T47D (cell line): Measurements from ENCODE around the gene SLC19A2.

Experiments used
- DNase-seq, 2 experiments: peaks; one replicate each; pipeline versions ENCODE4 v3.0.0 to v3.0.0-alpha.2; 2011 to 2012; ENCODE audit warnings: low read depth in 1 of 2, low spot score in 1 of 2
- JUND ChIP-seq: IDR thresholded peaks from 2 replicates; pipeline ENCODE4 v1.6.1; 2012; ENCODE audit warnings: low read depth
- in situ Hi-C: cut with HindIII; loops from 2 replicates; pipeline ENCODE4 v1.10.0; 2016; ENCODE audit warnings: low sequenced_read_pairs, low pct_unique_long_range_greater_than_20kb

Gene SLC19A2

DNA sequence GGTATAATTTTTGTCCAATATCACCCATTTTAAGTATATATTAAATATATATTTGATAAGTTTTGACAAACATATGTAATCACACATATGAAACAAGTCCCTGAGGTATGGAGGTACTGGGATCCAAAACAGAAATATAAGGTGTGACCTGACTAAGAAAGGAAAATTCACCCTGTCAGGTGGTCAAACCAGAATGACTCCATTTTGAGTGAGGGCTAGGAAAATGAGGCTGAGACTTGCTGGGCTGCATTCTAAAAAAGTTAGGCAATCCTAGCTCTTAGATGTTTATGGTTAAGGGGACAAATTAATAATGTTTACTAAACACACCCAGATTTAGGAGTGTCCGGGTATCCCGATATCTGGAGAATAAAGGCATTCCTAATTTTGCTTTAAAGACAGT is 11.6 kb upstream of the SLC19A2 start:
- no peak for TF ChIP-seq JUND
- in situ Hi-C loops, result no loop called here
- DNase-seq, result peak in 1 of 2 experiments; percentile 59

DNA sequence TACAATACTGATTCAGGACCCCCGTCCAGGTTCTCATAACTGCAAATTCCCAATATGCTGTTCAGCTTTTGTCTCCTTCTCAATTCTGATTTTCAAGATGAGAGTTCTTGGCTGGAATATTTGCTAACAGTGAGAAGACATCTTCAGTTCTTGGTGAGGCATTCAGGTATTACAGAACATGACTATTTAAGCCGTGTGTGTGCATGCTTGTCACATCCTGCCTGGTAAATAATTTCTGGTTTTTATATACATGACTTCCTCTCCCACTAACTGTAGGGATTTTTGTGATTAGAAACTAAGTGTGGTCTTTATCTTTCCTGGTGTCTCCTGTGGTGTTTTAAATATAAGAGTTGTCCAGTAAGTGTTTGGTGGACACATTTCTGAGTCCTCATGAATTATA is 10.2 kb upstream of the SLC19A2 start:
- in situ Hi-C loops, result no loop called here
- no peak for DNase-seq
- TF ChIP-seq JUND, result no peak

GRCh38 chr1:169495046-169495775 is 9.5 kb upstream of the SLC19A2 start:
- no peak for DNase-seq
- TF ChIP-seq JUND, result no peak
- in situ Hi-C loops, result no loop called here

DNA sequence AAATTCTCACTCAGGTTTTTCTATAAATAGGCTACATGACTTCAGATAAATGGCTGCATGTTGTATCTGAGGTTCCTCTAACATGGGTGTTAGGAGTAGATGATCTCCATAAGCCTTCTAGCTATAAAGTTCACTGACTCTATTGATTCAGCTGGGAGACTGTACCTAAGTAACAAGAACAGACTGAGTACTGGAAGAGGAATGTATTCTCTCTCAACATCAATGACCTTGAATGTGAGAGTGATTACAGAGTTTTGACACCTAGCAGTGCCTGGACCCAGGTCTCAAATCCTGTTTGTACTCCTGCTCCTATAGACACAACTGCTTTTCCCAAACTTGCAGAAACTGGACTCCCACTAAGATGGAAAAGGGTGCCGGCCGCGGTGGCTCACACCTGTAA is 8.6 kb upstream of the SLC19A2 start:
- in situ Hi-C loops, result no loop called here
- no peak for TF ChIP-seq JUND
- DNase-seq, result no peak

GRCh38 chr1:169493251-169493650 is 7.5 kb upstream of the SLC19A2 start:
- no peak for TF ChIP-seq JUND
- in situ Hi-C loops, result no loop called here

GRCh38 chr1:169491845-169492281 is 6.1 kb upstream of the SLC19A2 start:
- TF ChIP-seq JUND, result no peak
- in situ Hi-C loops, result no loop called here
- DNase-seq, result no peak

More at GRCh38 chr1:169493251-169493650, 7.5 kb upstream of the SLC19A2 start:
- no peak for DNase-seq

- DNase-seq, result no peak
- TF ChIP-seq JUND, result no peak
- in situ Hi-C loops, result no loop called here
Observed at GRCh38 chr1:169488157-169488556, 2.4 kb upstream of the SLC19A2 start.

DNA sequence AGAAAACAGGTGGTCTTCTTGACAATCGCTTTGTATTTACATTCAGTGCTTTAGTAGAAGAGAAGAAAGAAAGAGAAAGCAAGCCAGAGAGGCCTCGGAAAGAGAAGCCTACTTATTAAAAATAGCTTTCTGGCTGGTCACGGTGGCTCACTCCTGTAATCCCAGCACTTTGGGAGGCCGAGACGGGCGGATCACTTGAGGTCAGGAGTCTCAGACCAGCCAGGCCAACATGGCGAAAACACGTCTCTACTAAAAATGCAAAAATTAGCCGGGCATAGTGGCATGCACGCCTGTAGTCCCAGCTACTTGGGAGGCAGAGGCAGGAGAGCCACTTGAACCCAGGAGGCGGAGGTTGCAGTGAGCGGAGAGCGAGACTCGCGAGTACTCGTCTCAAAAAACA is 1.8 kb upstream of the SLC19A2 start:
- in situ Hi-C loops, result no loop called here
- TF ChIP-seq JUND, result no peak
- no peak for DNase-seq

DNA sequence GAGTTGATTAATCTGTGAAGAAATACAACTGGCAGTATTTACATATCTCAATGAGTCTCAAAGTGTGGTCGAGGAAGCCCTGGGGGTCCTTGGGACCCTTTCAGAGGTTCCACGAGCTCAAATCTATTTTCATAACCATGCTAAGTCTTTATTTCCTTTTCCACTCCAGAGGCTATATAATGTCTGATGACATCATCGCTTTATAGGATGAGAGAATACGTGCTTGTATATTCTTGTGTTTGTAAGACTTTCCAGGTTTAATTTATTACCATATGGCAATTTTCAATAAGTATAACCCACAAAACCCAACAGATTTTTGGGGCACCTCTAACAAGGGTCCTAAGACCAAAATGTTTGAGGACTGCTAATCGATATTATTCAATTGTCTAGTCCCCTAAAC is 1.4 kb upstream of the SLC19A2 start:
- in situ Hi-C loops, result no loop called here
- no peak for DNase-seq
- no peak for TF ChIP-seq JUND

- DNase-seq, result no peak
- in situ Hi-C loops, result no loop called here
- TF ChIP-seq JUND, result no peak
Observed at GRCh38 chr1:169486281-169487051, 722 bp upstream of the SLC19A2 start.

DNA sequence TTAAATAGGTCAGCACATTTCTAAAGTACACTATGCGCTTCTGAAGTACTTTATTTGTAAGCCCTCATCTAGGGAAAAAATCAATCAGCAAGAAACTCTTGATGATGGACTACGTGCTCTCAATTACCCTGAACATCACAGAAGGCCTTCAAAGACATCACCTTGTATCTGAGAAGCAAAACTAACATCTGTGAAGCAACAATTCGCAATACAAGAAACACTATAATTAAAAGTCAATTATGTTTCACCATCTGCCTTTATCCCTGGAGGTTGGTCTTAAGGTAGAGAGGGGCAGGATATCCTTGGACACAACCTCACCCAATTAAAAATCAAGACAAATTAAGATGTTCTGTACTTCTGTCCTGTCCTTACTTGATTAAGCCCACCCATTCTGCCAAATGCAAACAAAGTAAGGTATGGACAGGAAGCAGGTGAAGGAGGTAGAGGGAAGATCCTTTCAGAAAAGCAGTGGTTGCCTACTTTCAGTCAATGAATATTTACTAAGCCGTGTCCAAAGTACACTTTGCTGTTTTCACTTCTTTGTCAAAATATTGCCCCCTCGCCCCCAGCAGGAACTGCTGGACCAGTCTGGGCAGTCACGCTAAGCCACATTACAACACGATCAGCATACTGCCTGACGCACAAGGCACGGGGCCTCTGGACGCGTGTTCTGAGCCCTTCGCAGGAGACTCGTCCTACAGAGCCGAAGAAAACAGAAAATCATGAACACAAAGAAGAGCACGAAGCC is 887 bp downstream of the SLC19A2 start:
- no peak for TF ChIP-seq JUND
- peak in 1 of 2 experiments; percentile 72 for DNase-seq
- in situ Hi-C loops, result no loop called here

GRCh38 chr1:169484101-169484500 is 1.6 kb downstream of the SLC19A2 start:
- TF ChIP-seq JUND, result no peak
- no peak for DNase-seq
- in situ Hi-C loops, result no loop called here
